GM12892 (cell line): ENCODE measurements around the gene KIF20B.
"Not testable (repeated sequence)": the region's sequence is repeated elsewhere in the genome, so short reads cannot be mapped to it uniquely, and the experiment has no call there.

Experiments
- DNase-seq: peaks from one replicate; pipeline ENCODE4 v3.0.0; 2011; ENCODE audit not compliant: insufficient read length
- FAIRE-seq: peaks from 2 replicates; lab custom pipeline; 2011; peaks lifted over from hg19 to GRCh38; lab: Jason Lieb, UNC
- POLR2A ChIP-seq: IDR thresholded peaks from 2 replicates; pipeline ENCODE4 v1.6.1; 2011; ENCODE audit warnings: low read depth, low read length, control low read depth
- POLR2AphosphoS5 ChIP-seq: IDR thresholded peaks from 2 replicates; pipeline ENCODE4 v1.6.1; 2011; ENCODE audit warnings: low read depth, low read length, control low read depth
- TAF1 ChIP-seq: IDR thresholded peaks from 2 replicates; pipeline ENCODE4 v1.6.1; 2011; ENCODE audit warnings: low read depth, mild to moderate bottlenecking, control low read depth, low read length, borderline replicate concordance

The KIF20B gene

GRCh38 chr10:89755374-89755773 is 54.0 kb downstream of the KIF20B start:
- DNase-seq, result no peak
- no peak for FAIRE-seq
- no peak for TF ChIP-seq TAF1
- TF ChIP-seq POLR2A, result no peak
- TF ChIP-seq POLR2AphosphoS5, result no peak

GRCh38 chr10:89759531-89759930 is 58.1 kb downstream of the KIF20B start:
- no peak for DNase-seq
- no peak for FAIRE-seq
- TF ChIP-seq POLR2AphosphoS5, result no peak
- no peak for TF ChIP-seq POLR2A
- no peak for TF ChIP-seq TAF1

GRCh38 chr10:89763671-89764070 is 62.3 kb downstream of the KIF20B start:
- not testable (repeated sequence) for FAIRE-seq, DNase-seq

GRCh38 chr10:89771684-89772083 is 70.3 kb downstream of the KIF20B start:
- TF ChIP-seq POLR2AphosphoS5 (no peak), POLR2A (no peak), TAF1 (no peak)
- no peak for DNase-seq
- FAIRE-seq, result no peak

- no peak for DNase-seq
- no peak for TF ChIP-seq POLR2AphosphoS5
- no peak for TF ChIP-seq POLR2A
- no peak for TF ChIP-seq TAF1
- no peak for FAIRE-seq
Measured at GRCh38 chr10:89773081-89773480, 71.7 kb downstream of the KIF20B start.

GRCh38 chr10:89776665-89777064 is 75.3 kb downstream of the KIF20B start:
- FAIRE-seq (no peak), DNase-seq (no peak)
- TF ChIP-seq POLR2AphosphoS5 (no peak), TAF1 (no peak), POLR2A (no peak)

GRCh38 chr10:89782470-89782869 is 81.1 kb downstream of the KIF20B start:
- FAIRE-seq (no peak), DNase-seq (no peak)
- TF ChIP-seq POLR2A (no peak), TAF1 (no peak), POLR2AphosphoS5 (no peak)

GRCh38 chr10:89783406-89783805 is 82.0 kb downstream of the KIF20B start:
- DNase-seq (no peak), FAIRE-seq (no peak)
- TF ChIP-seq TAF1 (no peak), POLR2AphosphoS5 (no peak), POLR2A (no peak)

GRCh38 chr10:89785095-89785494 is 83.7 kb downstream of the KIF20B start:
- FAIRE-seq (no peak), DNase-seq (no peak)
- no peak for TF ChIP-seq POLR2AphosphoS5
- no peak for TF ChIP-seq POLR2A
- no peak for TF ChIP-seq TAF1

GRCh38 chr10:89789188-89789877 is 87.9 kb downstream of the KIF20B start:
- FAIRE-seq (no peak), DNase-seq (no peak)
- TF ChIP-seq POLR2A (no peak), TAF1 (no peak), POLR2AphosphoS5 (no peak)

- no peak for TF ChIP-seq POLR2A
- no peak for TF ChIP-seq TAF1
- TF ChIP-seq POLR2AphosphoS5, result no peak
- no peak for FAIRE-seq
- DNase-seq, result no peak
Measured at GRCh38 chr10:89792187-89792586, 90.8 kb downstream of the KIF20B start.

- FAIRE-seq (peak; percentile 96), DNase-seq (no peak)
- no peak for TF ChIP-seq TAF1
- TF ChIP-seq POLR2A, result no peak
- no peak for TF ChIP-seq POLR2AphosphoS5
Measured at GRCh38 chr10:89793649-89794254, 92.4 kb downstream of the KIF20B start.
